Measurements from ENCODE around the gene TP53I3.
A peak's percentile ranks its signal among the peaks of the same experiment; 100 is the strongest.
"Not testable (repeated sequence)": the region's sequence is repeated elsewhere in the genome, so short reads cannot be mapped to it uniquely, and the experiment has no call there.

TP53I3 gene

DNA sequence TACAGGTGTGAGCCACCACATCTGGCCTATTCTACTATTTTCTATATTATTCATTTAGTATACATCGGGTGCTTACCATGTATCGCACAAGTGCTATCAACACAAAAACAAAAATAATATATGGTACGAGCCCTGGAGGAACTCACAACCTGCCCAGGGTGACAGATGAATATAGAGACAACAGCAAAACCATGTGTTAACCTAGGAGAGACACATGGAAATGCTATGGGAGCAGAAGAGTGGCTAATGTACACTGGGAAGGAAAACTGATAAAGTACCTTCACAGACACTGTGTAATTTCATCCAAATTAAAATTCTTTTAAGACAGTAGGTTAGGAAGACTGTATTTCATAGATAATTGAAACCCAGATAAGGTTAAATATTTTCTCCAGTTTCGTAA lies 12.4 kb downstream of the TP53I3 start:
- DNase-seq: no peak
- in situ Hi-C loops (cut with MboI; ENCODE audit: low pct_unique_long_range_greater_than_20kb, low sequenced_read_pairs): no loop called here

DNA sequence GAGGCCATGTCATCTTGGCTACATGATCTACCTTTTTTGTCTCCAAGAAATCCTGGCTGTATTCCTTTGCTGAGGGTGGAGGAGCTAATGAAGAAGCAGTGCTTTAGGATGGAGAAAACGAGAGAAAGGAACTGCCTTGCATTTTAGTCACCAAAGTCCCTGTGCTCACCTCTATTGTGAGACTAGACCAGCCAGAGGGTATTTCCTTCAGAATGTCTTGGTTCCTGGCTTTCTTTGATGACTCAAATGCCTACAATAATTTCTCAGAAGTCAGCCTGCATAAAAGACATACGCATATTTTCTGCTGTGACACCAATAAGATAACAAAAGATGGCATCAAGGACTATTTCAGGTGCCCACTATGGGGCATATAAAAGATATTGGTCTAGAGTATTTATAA lies 19.3 kb downstream of the TP53I3 start:
- in situ Hi-C loops (cut with MboI; ENCODE audit: low pct_unique_long_range_greater_than_20kb, low sequenced_read_pairs): no loop called here
- DNase-seq: no peak

- no peak for DNase-seq
Measured at GRCh38 chr2:24058564-24059271, 25.9 kb downstream of the TP53I3 start.

DNA sequence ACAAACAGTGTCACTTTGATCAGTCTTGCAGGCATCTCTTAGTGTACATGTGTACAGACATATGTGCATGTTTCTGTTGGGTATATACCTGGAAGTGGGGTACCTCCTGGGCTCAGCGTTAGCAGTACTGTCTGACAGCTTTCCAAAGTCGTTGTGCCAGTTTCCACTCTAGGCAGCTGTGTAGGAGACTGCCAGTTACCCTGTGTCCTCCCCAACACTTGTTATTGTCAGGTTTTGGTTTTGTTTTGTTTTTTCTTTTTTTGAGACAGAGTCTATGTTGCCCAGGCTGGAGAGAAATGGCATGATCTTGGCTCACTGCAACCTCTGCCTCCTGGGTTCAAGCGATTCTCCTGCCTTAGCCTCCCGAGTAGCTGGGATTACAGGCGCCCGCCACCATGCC lies 28.9 kb downstream of the TP53I3 start:
- no peak for DNase-seq
- in situ Hi-C loops (cut with MboI; ENCODE audit: low pct_unique_long_range_greater_than_20kb, low sequenced_read_pairs): no loop called here

More at GRCh38 chr2:24058564-24059271, 25.9 kb downstream of the TP53I3 start:
- in situ Hi-C loops (cut with MboI; ENCODE audit: low pct_unique_long_range_greater_than_20kb, low sequenced_read_pairs): no loop called here

GRCh38 chr2:24054366-24055010 lies 30.1 kb downstream of the TP53I3 start:
- in situ Hi-C loops (cut with MboI; ENCODE audit: low pct_unique_long_range_greater_than_20kb, low sequenced_read_pairs): no loop called here
- no peak for DNase-seq

- no peak for DNase-seq
- in situ Hi-C loops (cut with MboI; ENCODE audit: low pct_unique_long_range_greater_than_20kb, low sequenced_read_pairs): no loop called here
Measured at GRCh38 chr2:24052951-24053350, 31.7 kb downstream of the TP53I3 start.

GRCh38 chr2:24051833-24052232 lies 32.8 kb downstream of the TP53I3 start:
- in situ Hi-C loops (cut with MboI; ENCODE audit: low pct_unique_long_range_greater_than_20kb, low sequenced_read_pairs): no loop called here
- DNase-seq: no peak

DNA sequence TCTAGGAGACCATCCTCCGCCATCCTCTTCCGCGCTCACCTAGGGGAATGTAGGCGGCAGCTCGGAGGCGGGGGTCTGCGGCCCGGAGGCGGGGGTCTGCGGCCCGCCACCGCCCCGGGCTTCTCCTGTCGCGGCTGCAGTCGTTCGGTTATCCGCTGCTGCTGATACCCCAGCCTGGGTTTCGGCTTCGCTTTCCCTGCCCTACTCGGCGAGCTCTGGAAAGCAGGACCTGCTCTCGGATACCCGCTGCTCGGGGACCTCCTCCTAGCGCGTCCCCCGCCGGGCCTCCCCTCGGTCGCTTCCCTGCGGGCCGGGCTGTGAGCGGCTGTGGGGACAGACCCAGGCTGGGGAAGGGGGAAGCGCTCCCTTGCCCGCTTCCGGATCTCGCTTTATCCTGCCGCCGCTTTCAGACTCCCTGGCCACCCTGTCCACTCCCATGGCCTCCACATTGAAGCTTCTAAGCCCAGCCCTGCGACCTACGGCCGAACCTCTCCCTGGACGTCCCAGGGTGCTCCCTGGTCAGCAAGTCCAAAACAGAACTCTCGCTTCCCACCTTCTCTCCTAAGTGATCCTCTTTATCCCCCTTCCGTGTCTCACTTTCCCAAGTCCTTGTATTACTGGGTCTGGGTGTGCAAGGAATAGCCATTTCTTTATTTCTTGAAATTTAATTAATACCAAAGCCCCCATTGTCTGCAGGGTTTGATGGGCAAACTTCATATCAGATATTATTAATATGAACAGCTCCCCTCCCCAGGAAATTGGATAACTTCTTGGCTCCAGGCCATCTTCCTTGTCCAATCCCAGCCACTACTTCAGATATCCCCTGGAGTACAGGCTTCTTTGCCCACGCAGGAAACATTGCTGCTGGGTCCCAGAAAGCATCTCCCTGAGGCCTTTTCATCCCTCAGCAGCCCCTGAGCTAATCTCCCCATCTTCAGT lies 34.3 kb downstream of the TP53I3 start:
- in situ Hi-C loops (cut with MboI; ENCODE audit: low pct_unique_long_range_greater_than_20kb, low sequenced_read_pairs): no loop called here
- DNase-seq: peak; percentile 27

- peak; percentile 47 for DNase-seq
- in situ Hi-C loops (cut with MboI; ENCODE audit: low pct_unique_long_range_greater_than_20kb, low sequenced_read_pairs): no loop called here
Measured at GRCh38 chr2:24049485-24050021, 35.1 kb downstream of the TP53I3 start, which contains the start of gene FKBP1B. Gene FKBP1B (plus strand): TSS chr2:24049741. CDS start chr2:24049850, 109 bp downstream.

- no peak for DNase-seq
- in situ Hi-C loops (cut with MboI; ENCODE audit: low pct_unique_long_range_greater_than_20kb, low sequenced_read_pairs): no loop called here
Measured at GRCh38 chr2:24048769-24049484, 35.7 kb downstream of the TP53I3 start.

DNA sequence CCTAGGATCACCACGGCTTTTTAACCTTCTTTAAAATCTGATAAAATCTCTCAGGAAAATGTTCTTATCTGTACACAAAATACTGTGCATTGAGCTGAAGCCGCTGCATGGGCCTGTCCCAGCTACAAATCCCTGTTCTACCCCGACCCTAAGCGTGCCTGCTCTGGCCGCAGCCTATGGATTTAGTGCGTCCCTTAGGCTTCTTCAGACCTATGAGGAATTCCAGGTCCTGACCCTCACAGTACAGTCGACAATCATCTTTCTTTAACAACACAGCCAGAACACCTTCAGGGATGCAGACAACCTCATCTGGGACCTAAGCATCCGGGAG lies 37.0 kb downstream of the TP53I3 start:
- in situ Hi-C loops (cut with MboI; ENCODE audit: low pct_unique_long_range_greater_than_20kb, low sequenced_read_pairs): no loop called here
- no peak for DNase-seq

GRCh38 chr2:24046930-24047702 lies 37.5 kb downstream of the TP53I3 start, which contains the start of gene WDCP:
Gene WDCP (minus strand): TSS chr2:24047391. CDS start chr2:24039494, 7,897 bp downstream.
- DNase-seq: peak; percentile 99
- in situ Hi-C loops (cut with MboI; ENCODE audit: low pct_unique_long_range_greater_than_20kb, low sequenced_read_pairs): no loop called here

GRCh38 chr2:24046599-24046929 lies 38.1 kb downstream of the TP53I3 start:
- no peak for DNase-seq
- in situ Hi-C loops (cut with MboI; ENCODE audit: low pct_unique_long_range_greater_than_20kb, low sequenced_read_pairs): no loop called here

GRCh38 chr2:24045511-24046508 lies 38.8 kb downstream of the TP53I3 start:
- DNase-seq: no peak
- in situ Hi-C loops (cut with MboI; ENCODE audit: low pct_unique_long_range_greater_than_20kb, low sequenced_read_pairs): no loop called here

- DNase-seq; in situ Hi-C loops (cut with MboI; ENCODE audit: low pct_unique_long_range_greater_than_20kb, low sequenced_read_pairs): not testable (repeated sequence)
Measured at GRCh38 chr2:24043133-24043532, 41.5 kb downstream of the TP53I3 start.

DNA sequence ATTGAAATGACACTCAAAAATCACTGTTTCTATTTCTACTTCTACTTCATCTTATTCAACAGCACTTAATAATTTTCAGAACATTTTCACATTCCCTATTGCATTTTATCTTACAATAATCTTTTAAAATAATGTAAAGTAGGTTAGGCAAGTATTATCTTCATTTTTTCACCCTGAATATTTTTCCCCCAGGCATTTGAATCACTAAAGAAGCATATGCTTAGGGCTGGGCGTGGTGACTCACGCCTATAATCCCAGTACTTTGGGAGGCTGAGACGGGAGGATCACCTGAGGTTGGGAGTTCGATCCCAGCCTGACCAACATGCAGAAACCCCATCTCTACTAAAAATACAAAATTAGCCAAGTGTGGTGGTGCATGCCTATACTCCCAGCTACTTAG lies 44.1 kb downstream of the TP53I3 start:
- no peak for DNase-seq
- in situ Hi-C loops (cut with MboI; ENCODE audit: low pct_unique_long_range_greater_than_20kb, low sequenced_read_pairs): no loop called here

DNA sequence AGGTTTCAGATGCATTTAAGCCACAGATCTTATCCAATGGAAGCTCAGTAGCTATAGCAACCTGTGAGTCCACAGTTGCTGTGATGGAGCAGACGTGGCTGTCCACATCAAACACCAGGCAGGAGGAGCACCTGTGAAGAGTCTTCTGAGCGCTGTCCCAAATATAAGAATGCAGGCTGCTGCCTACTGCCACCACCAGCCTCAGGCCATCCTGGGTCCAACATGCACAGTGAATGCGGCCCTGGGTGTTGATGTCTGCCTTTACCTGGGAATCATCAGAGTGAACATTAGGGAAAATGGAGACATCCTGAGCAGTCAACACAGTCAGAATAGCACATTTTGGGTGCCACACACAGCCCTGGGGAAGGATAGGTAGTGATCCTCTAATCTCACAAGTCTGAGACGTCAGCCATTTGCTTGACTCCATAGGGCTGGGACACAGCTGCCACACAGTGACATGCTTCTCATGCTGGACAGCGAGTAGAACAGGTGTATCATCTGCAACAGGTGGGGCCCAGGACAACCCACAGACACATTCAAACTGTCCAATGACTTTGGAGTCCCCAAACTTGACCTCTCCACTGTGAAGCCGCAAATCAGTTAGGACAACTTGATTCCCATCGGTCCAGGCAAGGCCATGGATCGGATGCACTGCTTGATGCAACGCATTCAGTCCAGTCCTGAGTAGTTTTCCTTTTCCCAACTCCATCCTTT lies 45.7 kb downstream of the TP53I3 start:
- in situ Hi-C loops (cut with MboI; ENCODE audit: low pct_unique_long_range_greater_than_20kb, low sequenced_read_pairs): no loop called here
- no peak for DNase-seq

Data from KBM-7 (cell line).